HG02610 (cell line): Measurements from ENCODE around the gene KIAA1671.
"Not testable (repeated sequence)": the region's sequence is repeated elsewhere in the genome, so short reads cannot be mapped to it uniquely, and the experiment has no call there.

Experiments
- ATAC-seq: cut with Tn5 transposase; IDR thresholded peaks from one replicate; pipeline ENCODE4 v1.9.1; 2021; ENCODE audit warnings: mild to moderate bottlenecking, moderate library complexity; ENCODE audit not compliant: unreplicated experiment

KIAA1671 gene

DNA sequence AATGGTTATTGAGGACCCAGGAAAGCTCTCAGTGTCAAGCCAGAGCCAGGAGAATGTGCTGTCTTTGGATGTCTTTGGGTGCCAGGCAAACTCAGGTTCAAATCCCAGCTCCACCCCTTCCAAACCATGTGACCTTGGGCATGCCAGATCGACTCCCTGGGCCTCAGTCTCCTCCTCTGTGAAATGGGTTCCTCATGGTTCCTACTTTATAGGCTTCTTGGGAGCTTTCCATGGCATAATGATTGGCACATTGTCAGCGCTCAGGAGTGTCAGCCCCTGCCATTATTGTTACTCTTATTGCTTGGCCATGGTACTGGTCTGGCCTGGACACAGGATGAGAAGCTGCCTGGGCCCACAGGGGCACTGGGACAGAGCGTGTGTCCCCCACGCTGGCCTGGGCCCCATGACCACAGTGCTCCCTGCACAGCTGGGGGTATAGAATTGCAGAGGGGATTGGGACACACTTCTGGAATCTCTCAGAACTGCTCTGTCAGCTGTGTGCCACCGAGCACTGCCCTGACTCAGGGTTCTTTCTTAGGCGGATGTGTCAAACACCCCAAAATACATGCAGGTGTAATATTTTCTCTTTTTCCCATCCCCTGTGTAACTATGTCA, 209.5 kb downstream of the KIAA1671 start:
- no peak for ATAC-seq

DNA sequence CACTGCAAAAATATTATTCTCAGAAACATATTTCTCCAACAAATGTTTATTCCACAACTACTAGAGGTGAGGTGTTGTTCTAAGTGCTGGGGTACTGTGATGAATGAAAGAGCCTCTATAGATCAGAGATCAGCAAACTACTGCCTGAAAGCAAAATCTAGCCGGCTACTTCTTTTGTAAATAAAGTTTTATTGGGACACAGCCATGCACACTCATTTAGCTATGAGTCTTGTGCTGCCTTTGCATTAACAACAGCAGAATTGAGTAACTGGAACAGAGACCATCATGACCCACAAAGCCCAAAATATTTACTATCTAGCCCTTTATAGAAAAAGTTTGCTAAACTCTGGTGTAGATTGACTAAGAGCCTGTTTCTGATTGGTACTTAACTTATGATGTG, 210.0 kb downstream of the KIAA1671 start:
- ATAC-seq: no peak

DNA sequence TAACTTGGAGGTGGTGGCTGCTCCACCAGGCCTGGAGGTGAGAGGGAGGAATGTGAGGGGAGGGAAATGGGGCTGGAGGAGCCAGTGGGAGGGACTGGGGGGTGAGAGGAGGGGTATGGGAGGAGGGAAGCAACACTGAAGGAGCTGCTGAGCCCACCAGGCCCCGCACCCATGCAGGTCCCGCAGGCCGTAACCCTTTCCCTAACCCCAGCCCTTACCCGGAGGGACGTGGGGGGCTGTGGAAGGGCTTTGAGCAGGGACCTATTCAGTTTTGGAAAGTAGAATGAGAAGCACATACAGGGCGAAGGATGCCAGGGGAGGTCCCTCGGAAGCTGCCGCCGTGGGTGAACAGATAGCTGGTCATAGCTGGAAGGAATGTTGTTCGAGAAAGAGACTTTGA, 213.3 kb downstream of the KIAA1671 start:
- no peak for ATAC-seq

DNA sequence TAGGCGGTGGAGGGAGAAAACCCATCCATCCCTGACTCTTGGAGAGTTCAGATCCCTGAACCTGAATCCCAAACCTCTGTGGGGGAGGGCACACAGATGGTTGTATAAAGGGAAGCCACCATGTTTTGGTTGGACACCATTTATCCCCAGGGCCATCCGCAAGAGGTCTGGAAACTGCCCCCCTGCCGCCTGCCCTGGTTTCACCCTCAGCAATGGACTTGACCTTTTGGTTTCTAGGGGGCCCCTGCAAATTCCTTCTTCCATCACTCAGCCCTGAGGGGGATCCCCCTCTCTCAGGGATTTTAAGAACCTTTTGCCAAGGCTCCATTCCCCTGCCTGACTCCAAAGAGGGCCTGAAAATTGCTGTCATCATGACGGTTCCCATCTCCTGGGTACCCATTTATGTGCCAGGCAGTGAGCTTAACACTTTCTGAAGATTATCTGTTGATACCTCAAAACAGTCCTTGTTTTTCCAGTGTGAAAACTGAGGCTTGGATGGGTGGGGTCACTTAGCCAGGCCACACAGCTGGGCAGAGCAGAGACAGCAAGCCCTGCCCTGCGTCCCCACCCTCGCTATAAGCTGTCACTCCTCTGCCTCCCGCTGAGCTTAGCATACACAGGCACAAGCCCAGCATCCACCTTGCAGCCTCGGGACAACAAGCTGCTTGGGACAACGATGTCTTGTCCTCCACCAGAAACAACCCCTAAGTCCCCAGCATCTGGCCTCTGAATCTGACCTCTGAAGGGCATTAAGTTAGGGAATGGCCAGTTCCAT, 213.9 kb downstream of the KIAA1671 start:
- no peak for ATAC-seq

DNA sequence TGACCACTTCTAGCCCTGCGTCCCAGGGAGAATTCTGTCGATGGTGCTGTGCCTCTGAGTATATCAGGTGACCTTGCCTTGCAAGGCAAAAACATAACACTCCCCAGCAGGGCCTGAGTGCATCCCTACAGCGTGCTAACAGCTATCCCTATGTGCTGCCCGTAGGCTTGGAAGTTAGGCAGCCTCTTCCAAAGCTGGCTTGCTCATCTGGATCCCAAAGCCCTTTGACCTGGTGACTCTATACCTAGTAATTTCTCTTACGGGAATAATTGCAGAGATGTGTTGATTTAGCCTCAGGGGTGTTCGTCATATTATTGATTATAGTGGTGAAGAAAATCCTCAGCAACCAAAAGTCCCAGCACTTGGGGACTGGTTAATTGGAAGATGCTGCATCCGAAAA, 214.6 kb downstream of the KIAA1671 start:
- ATAC-seq: no peak

DNA sequence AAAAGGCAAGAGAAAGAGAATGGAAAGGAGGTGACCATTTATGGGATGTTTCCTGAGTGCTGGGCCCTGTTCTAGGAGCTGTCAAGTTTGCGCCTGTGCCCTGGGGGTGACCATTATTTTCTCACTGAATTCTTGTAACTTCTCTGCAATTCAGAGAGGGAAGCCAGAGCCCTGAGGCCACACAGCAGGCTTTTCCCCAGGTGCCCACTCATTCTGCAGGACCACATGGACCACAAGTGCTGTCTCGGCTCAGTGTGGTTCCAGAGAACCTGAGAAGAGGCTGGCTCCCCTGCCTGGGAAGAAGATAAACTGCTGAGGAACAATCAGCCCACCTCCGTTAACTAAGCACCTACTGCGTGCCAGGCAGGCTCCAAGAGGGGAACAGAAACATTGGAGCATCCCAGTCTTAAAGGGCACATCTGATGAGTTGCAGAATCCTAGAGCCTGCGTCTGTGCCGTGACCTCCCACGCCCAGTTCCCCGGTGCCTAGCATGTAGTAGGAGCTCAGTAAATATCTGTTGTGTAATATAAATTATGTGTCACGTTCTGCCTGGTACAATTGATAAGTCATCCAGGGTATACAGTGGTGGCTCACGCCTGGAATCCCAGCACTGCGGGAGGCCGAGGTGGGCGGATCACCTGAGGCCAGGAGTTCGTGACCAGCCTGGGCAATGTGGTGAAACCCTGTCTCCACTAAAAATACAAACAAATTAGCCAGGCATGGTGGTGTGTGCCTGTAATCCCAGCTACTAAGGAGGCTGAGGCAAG, 215.5 kb downstream of the KIAA1671 start:
- ATAC-seq: no peak

DNA sequence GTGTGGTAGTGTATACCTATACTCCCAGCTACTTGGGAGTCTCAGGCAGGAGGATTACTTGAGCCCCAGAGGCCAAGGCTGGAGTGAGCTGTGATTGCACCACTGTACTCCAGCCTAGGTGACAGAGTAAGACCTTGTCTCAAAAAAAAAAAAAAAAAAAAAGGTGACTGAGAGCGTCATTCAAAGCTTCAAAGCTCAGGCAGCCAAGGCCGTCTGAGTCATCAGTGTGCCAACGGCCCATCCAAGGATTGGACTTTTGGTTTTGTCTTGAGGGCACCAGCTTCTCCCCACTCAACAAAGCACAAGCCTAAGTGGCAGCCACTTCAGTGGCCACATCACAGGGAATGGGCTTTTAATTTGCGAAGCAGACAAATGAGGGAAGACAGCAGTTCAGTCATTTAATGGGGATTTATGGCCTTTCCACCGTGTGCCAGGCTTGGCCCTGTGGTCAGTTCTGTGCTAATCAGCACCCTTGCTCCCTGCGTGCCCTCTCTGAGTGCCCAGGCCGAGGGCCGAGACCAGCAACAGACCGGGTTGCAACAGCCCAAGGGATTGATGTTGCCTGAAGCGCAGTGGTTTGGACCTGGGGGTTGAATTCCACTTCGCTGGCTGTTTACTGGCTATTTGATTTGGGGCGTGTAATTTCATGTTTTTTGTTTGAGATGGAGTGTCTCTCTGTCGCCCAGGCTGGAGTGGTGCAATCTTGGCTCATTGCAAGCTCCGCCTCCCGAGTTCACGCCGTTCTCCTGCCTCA, 216.9 kb downstream of the KIAA1671 start:
- ATAC-seq: no peak

DNA sequence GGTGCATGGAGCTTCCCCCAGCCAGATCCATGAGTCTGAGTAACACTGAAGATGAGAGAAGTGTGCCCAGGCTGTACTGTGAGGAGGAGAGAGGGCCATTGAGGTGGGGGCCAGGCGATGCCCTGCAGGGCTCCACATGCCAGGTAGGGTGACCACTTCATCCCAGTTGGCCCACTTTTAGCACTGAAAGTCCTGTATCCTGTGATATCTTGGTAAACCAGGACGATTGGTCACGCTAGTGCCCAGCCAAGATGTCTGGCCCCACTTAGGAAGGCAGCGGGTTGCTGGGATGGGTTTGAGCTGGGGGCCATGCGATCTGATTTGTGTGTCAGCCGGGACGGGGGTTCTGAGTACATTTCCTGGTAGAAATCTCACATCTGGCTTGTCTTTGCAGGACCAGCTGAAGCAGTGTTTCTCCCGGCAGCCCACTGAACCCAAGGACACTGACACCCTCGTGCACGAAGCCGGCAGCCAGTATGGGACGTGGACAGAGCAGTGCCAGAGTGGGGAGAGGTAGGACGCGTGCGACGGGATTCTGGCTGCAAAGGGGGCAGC, 218.0 kb downstream of the KIAA1671 start:
- no peak for ATAC-seq

DNA sequence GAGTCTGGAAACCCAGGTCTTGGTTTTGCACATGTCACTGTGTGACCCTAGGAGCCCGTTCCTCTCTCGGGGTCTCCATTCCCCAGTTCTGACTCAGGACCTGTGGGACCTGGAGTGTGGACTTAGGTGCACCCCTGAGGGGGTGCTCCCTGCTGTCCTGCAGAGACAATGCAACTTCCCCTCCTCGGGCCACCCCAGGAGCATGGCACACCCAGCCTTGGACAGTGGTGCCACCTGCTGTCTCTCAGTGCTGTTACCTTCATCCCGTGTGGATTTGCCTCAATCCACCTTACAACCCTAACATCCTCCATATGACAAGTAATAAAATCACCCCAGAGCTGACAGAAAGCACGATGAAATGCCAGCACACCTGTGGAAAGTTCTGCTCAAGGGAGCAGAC, 219.6 kb downstream of the KIAA1671 start:
- ATAC-seq: no peak

DNA sequence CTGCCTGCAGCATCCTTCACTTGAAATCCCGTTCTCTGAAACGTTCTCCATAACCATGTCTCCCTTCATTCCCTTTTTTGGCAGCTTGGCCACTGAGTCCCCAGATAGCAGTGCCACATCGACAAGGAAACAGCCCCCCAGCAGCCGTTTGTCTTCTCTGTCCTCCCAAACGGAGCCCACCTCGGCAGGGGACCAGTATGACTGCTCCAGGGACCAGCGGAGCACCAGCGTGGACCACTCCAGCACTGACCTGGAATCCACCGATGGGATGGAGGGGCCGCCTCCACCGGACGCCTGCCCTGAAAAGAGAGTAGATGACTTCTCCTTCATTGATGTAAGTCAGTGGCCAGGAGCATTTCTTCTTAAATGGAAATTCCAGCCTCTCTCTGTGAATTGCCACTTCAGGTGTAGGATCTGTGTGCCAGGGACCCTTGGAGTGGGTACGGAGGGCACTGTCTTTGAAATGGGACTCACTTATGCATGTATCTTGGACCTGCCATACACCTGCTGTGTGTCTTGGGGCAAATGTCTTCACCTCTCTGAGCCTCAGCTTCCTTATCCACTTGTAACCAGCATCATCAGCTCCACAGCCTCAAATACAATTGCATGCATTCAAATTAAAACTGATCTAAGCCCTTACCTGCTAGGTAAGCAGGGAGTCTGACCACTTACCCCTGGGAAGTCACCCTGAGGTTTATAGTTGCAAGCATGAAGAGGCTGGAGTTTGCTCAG, 221.8 kb downstream of the KIAA1671 start:
- no peak for ATAC-seq

DNA sequence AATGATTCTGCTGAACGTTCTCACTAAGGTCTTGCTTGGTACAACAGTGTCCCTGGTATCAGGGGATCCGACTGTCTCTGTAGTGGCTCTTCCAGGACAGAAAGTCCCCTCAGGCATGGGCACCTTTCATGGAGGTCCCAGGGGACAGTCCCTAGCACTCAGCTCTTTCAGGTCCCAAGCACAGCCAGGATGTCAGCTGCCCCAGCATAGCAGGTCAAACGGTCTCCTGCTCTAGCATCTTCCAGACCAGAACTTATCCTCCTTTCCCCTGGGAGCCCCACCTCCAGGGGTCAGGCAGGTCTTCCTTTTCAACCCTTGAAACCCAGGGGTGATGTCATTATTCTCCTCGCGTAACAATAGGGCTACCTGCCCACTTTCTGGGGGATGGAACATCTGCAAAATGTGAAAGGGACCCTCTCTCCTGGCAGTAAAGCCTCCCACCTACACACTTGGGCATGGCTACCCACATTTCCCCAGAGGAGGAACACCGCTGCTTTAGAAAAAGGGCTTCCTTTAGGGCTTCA, 222.4 kb downstream of the KIAA1671 start:
- no peak for ATAC-seq

DNA sequence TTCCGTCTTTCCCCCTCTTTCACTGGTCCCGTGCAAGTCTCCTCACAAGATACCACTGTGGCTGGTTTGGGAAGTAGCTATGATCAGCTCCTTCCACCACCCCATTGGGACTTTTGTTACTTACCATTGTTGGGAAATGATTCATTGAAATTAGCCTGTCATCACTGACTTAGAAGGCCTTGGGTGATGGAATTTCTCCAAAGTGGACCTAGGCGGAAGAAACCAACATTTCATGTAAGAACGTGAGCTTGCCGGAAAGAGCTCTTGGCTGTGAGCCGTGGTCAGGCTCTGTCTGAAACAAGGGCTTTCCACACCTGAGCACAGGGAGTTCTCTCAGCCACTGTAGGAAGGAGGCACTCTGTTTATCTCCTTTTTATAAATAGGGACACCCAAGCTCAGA, 223.7 kb downstream of the KIAA1671 start:
- ATAC-seq: no peak

DNA sequence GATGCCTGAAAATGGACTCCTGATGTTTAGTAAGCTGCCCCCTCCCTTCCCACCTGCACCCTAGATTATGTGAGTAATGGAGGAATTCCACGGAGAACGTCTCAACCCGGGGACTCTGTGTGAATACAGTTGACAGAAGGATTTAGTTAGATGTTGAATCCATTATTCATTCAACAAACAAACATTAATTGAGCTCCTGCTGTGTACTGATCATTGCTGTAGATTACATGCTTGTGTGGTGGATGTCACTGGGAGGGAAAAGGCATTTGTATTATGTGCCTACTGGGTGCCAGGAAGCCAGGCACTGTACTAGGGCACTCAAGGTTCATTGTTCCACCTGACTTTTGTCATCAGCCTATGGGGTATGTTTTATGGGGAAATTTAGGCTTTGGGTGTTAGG, 224.3 kb downstream of the KIAA1671 start:
- no peak for ATAC-seq

DNA sequence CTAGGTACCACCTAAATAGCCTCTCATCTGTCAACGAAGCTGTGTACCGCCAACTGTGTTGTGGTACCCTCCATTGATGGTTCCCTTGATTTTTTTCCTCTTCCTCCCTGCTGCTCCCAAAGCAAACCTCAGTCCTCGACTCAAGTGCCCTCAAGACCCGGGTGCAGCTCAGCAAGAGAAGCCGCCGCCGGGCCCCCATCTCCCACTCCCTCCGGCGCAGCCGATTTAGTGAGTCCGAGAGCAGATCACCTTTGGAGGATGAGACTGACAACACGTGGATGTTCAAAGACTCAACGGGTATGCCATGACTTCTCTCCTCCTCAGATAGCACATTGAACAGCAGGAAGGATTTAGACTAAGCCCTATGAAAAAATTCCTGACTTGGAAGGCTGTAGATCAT, 224.7 kb downstream of the KIAA1671 start:
- ATAC-seq: no peak

DNA sequence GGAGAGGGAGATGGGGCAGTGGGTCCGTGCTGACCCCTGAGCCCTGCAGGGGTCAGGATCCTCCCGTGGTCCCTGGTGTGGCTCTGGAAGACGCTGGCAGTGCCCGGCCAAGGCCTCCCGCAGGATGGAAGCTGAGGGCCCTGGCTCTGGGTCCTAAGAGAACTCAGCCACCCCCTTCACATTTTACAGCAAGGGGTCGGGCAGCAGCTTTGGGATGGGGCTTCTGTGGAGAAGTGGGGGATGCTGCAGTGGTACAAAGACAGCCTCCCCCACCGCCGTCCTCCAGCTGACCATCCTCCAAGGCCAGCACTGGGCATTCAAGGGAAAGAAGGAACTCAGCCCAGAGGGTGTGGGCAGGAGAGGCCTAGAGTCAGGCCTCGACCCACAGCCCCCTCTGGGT, 225.4 kb downstream of the KIAA1671 start:
- ATAC-seq: no peak

DNA sequence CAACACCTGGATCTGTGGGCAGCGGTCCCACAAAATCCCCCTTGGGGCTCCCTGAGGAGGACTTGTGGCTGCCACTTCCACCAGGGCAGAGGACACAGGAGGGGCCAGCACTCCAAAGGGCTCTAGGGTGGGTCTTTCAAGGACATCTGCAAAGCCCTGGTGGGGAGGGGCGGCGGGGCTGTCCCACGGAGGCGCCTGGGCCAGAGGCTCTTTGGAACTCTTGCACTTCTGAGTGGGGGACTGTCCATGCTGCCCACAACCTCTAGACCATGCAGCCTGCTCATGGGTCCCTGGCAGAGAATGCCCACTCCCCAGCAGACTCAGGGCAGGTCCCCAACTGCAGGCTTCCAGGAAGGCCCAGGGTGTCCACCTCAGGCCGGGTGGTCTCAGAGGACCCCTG, 225.8 kb downstream of the KIAA1671 start:
- ATAC-seq: not testable (repeated sequence)

DNA sequence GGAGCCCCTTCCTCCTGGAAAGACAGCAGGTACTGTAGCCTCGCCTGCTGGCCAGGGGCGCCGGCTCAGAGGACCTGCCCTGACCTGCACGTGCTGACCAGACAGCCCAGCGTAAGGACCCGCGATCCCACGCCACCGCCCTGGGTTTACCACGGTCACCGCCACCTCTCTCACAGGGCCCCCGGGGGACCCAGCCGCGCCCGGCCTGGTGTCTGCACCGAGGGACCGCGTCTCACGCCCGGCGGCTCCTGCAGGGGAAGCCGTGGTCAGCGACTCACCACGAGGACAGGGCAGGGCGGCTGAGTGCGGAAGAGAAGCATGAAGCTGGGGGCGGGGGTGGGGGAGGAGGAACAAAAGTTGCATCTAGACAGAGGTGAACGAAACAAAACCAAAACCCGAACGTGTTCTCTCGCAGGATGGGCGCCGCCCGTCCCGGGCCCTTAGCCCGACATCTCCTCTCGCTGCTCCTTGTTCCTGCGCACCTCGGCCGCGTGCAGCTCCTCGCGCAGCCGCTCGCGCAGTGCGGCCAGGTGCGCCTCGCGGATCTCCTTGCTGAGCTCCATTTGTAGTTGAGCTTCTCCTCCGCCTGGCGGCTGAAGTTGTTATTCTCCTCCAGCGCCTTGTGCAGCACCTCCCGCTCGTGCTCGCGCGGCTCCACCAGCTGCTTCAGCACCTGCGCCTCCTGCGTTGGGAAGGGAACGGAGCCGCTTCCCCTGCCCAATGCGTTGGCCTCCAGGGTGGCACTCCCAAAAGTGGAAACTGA, 226.5 kb downstream of the KIAA1671 start:
- ATAC-seq: not testable (repeated sequence)

DNA sequence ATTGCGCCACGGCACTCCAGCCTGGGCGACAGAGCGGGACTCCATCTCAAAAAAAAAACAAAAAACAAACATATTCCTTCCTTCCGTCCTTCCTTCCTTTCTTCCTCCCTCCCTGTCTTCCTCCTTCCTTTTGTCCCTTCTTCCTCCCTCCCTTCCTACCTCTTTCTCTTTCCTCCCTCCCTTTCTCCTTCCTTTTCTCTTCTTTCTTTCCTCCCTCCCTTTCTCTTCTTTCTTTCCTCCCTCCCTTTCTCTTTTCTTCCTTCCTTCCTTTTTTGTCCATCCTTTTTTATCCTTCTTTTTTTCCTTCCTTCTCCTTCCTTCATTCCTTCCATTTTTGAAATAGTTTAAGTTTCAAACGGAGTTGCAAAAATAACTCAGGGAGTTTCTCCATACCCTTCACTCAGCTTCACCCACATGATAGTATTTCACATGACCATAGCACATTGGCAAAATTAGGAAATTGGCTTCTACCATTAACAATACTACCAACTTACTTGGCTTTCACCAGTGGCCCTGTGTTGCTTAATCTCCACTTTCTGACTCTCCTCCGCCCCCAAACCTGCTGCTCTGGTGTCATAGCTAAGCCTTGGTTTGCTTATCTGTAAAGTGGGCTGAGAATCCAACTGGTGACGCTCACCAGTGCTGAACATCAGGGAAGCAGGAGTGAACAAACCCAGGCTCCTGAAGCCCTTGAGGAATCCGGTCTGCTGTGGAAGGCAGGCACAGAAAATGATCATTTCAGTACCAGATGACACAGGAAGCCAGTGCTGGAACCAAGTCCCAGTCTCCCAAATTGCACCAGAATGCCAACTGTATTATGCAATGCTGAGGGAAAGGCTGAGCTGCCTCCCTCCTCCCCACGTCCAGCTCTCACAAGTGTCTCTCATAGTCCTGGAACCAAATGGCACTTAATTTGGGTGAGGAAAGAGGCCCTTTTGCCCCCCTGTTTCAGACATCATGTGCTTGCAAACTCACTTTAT, 229.9 kb downstream of the KIAA1671 start:
- no peak for ATAC-seq
